H1 (cell line): Measurements from ENCODE around the gene SYNPR. TPM values are rescaled to one million over a fixed set of nuclear protein-coding genes. Genes with fewer than 3 reads are reported as not detected.

Source experiments
- CHD1 ChIP-seq: IDR thresholded peaks from 2 replicates; pipeline ENCODE4 v1.6.1; 2012; ENCODE audit warnings: low read depth, low read length, improper control_type of control experiment
- CTBP2 ChIP-seq: IDR thresholded peaks from 2 replicates; pipeline ENCODE4 v1.7.0; 2011; ENCODE audit warnings: borderline replicate concordance, mild to moderate bottlenecking, moderate library complexity, mixed read lengths, low read length; ENCODE audit not compliant: insufficient read depth, insufficient read length
- EGR1 ChIP-seq: IDR thresholded peaks from 2 replicates; pipeline ENCODE4 v1.6.1; 2011; ENCODE audit warnings: low read depth, low read length, borderline replicate concordance
- TCF12 ChIP-seq: IDR thresholded peaks from 2 replicates; pipeline ENCODE4 v1.6.1; 2011; ENCODE audit warnings: low read depth, mild to moderate bottlenecking, low read length
- polyA plus RNA-seq, 7 experiments: library from polyadenylated mRNA; depleted of rRNA in 3 of 7; stranded (reverse) in 5 of 7; unstranded in 2 of 7; fragments of >200 nt in 5 of 7; fragments of 200-250 nt in 2 of 7; gene quantifications; 1 replicate in 5 of 7; 2 replicates in 1 of 7; 4 replicates in 1 of 7; pipeline versions ENCODE4 v1.2.1 to v1.2.3, GENCODE V29; 2011 to 2013; ENCODE audit warnings: missing spikeins in 2 of 7, mixed read lengths in 2 of 7
- total RNA-seq: library from RNA; stranded (reverse); fragmentation: NEBNext Ultra II Directional; extraction: Animal tissue kit (Norgen Biotek cat#: 25700); gene quantifications from 2 replicates; pipeline ENCODE4 v1.2.1, GENCODE V29; 2021

SYNPR gene
- total and polyA plus RNA-seq, 2 of the 8 experiments (the other 6 are each of a cell fraction or from before 2014, with no cell fraction given), result 0.39 to 0.99 TPM

GRCh38 chr3:63609408-63609807 is 331.3 kb downstream of the SYNPR start (continued):
- TF ChIP-seq EGR1 (no peak), TCF12 (no peak), CHD1 (no peak), CTBP2 (no peak)
